Measurements from ENCODE around the gene BRINP1.

- TF ChIP-seq POLR2A (IDR thresholded peaks at IDR 0.05; ENCODE audit: low read length): no peak
- TF ChIP-seq GATA1 (IDR thresholded peaks at IDR 0.05; ENCODE audit: low read depth, low read length): no peak
Measured at GRCh38 chr9:119156354-119156753, 212.9 kb downstream of the BRINP1 start.
